GM12875 (cell line): ENCODE data around the gene MLLT10.

Source experiments
- H3K4me3 ChIP-seq: one replicate; pipeline ENCODE4 v1.5.1; 2011; ENCODE audit warnings: low read depth, low read length, control low read depth
- TF ChIP-seq, protein P1 (sequence below): IDR thresholded peaks from 2 replicates; pipeline ENCODE4 v1.5.1; 2011; ENCODE audit warnings: low read depth, mild to moderate bottlenecking, control low read depth, inconsistent platforms, low read length, moderate library complexity, borderline replicate concordance; ENCODE audit not compliant: insufficient read depth

MLLT10 gene

DNA sequence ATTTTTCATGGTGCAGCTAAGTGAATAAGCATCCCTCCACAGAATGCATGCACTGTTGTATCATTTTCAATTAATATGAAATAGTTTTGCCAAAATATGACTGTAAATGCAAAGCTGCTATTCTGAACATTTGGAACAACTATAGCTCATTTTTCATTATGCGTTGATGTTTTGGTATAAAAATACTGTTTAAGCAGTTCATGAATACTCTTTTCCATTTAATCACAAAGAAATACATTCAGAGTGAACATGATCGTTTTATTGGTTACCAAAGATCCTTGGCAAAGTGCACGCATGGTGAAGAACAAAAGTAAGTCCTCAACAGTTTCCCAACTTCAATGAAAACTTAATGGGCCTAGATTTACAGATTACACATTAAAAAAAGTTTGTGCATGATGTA, 41.6 kb upstream of the MLLT10 start:
- TF ChIP-seq, protein P1, sequence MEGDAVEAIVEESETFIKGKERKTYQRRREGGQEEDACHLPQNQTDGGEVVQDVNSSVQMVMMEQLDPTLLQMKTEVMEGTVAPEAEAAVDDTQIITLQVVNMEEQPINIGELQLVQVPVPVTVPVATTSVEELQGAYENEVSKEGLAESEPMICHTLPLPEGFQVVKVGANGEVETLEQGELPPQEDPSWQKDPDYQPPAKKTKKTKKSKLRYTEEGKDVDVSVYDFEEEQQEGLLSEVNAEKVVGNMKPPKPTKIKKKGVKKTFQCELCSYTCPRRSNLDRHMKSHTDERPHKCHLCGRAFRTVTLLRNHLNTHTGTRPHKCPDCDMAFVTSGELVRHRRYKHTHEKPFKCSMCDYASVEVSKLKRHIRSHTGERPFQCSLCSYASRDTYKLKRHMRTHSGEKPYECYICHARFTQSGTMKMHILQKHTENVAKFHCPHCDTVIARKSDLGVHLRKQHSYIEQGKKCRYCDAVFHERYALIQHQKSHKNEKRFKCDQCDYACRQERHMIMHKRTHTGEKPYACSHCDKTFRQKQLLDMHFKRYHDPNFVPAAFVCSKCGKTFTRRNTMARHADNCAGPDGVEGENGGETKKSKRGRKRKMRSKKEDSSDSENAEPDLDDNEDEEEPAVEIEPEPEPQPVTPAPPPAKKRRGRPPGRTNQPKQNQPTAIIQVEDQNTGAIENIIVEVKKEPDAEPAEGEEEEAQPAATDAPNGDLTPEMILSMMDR: no peak
- H3K4me3 ChIP-seq: no peak overlapping the region

DNA sequence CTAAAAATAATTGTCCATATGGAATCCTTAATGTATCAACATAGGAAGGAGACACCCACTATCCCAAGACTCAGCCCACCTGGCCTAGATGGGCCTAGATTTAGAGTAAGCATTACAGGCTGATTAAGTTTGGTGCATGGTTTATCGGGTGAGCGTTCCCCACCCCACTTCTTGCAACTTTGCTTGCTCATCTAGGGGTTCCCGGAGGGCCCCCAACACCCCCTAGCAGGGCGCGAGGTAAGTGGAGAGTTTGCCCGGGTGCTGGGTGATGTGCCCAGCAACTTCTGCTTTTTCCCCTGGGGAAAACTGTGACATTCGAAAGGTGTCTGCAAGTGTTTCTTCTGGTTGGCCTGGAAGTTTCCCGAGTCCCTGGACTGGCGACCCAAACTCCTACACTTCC, 40.2 kb upstream of the MLLT10 start:
- TF ChIP-seq, protein P1: no peak

DNA sequence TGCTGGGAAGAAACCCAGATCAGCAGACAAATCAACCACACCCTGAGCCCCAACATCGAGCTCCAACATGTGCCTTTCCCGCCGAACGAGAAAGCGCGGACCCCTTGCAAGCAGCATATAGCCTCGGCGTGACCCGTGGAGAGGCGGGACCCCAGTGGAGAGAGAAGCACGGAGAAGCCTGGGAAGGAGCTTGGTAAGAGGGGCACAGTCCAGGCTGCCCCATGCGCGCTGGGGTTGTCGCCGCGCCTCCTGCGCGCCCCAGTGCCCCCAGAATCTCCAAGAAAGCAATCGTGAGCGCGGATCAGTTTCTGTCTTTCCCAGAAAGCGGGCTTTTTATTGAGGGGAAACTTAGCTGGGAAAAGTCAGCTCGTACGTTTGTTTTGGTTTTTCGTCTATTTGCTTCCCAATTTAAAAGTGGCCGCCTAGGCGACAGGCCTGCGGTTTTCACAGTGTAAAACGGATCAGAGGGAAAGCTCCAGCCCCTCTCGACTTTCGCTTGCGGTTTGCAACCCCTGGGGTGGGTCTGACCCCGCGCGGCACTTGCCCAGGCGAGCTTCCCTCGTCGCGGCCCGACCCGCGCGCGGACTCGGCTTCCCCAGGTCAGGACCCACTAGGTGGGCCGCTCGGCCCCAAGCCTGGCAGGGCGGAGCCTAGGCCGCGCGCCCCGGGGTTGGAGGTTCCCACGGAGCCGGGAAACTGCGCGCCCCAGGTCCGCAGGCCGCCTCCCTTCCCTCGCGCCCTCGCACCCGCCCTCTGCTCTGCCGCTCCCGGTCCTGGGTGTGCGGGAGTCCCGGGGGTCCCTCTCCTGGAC, 39.6 kb upstream of the MLLT10 start:
- TF ChIP-seq, protein P1: no peak
- H3K4me3 ChIP-seq: peak overlapping the region; percentile 89

More for the DNA sequence above, 40.2 kb upstream of the MLLT10 start:
- H3K4me3 ChIP-seq: peak overlapping the region; percentile 89

DNA sequence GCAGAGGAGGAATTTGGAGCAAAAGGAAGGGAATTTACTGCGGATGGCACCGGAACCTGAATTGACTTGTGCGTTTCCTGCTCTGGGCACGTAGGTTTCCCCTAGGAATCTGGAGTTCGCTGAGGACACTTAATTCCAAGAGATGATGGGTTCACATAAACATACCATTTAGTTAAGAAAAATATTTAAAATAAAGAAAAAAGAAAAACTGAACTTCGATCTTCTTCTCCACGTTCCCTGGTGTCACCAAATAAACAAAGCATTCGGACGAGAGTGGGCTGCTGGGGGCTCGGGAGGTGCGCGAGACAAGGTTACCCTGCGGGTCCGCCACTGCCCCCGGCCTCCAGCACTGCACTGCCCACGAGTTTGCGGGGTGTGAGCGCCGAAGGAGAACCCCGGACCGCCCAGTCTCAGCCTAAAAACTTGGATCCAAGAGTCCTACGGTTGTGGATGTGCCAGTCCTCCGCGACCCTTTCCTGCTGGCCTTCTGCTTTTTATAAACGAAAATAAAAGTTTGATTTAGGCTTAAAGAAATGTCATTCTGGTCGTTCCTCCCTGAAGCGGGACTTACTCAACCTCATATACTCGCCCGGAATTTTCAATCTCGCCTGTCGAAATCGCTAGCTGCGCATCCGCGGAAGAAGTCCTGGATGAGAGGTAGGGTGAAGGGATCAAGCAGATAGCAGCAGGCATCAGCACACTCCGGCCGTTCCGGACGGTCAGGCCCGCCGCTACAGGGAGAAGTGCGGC, 38.9 kb upstream of the MLLT10 start:
- TF ChIP-seq, protein P1: no peak
- peak overlapping the region; percentile 89 for H3K4me3 ChIP-seq

DNA sequence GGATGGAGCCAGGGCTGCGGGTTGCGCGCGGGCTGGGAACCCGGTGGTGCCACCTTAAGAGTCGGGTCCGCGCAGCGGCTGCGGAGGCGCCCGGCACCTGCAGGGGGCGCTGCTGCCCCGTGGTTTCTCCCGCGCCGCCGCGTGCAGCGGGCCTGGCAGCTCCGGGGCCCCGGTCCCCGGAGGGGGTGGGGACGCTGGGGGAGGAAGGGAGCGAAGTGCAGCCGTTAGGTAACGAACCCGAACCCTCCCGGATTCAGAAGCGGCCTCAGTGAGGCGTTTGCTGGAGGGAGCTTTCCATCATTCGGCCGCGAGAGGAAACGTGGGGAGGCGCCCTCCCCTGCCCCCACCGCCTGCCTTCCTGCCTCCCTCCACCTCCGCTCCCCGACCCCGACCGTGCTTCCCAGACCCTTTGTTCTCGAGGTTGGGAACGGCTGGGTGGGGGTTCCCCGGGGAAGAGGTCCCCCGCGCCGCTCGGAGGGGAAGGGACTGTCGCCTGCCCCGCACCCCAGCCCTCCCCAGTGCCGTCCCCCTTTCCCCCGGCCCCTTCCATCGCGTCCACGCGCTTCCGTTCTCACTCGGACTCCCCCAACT, 38.2 kb upstream of the MLLT10 start:
- TF ChIP-seq, protein P1: peak; percentile 94
- H3K4me3 ChIP-seq: peak overlapping the region; percentile 89

DNA sequence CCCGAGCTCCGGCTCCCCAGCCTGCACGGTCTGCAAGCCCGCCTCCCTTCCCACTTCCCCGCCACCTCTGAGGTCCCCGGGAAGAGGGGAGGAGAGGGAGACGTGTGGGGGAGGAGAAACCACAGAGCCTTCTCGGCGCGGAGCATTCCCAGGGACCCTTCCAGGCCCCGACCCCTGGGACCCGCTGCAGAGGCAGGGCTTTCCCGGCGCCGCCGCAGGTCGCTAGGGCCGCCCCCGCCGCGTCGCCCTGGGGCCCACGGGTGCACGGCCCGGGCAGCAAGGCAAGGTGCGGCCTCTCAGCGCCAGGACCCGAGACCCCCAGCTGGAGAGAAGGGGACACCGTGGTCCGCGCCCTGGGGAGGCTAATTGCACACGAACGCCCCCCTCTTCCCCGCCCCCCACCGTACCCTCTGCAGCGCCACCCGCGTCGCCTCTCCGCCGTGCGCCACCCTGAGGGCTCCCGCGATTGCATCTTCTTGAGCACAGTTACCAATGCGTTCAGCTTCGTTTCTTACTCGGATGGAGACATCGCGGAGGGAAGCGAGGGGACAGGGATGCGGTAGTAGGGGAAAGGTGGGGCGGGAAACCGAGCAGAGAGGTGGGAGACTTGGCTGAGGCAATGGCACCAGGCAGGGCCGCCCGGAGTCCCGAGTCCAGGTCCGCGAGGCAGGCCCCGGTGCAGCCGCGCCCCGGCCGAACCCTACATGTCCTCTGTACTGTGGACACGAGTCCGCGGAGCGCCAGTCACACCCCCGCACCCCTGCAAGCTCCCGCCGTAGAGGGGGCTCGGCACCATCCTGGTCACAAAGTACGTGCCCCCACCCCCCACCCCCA, 37.5 kb upstream of the MLLT10 start:
- TF ChIP-seq, protein P1: peak; percentile 63
- peak overlapping the region; percentile 89 for H3K4me3 ChIP-seq
